Suppressor macrophage treated with lipopolysaccharide for 4 hours (primary cell): ENCODE results near the gene DHX30.
"Not testable (repeated sequence)": the region's sequence is repeated elsewhere in the genome, so short reads cannot be mapped to it uniquely, and the experiment has no call there.

ENCODE experiments used
- DNase-seq: peaks from one replicate; pipeline ENCODE4 v3.0.0-alpha.2; 2020

DHX30 gene

GRCh38 chr3:47804577-47804976 is 1.6 kb downstream of the DHX30 start:
- no peak for DNase-seq

GRCh38 chr3:47813551-47814177 is 10.7 kb downstream of the DHX30 start:
- no peak for DNase-seq

- no peak for DNase-seq
These were observed 14.7 kb downstream of the DHX30 start for GRCh38 chr3:47817609-47818008.

GRCh38 chr3:47824541-47825473 is 21.9 kb downstream of the DHX30 start:
- peak; percentile 92 for DNase-seq

GRCh38 chr3:47825590-47825989 is 22.7 kb downstream of the DHX30 start:
- DNase-seq = no peak

- DNase-seq = not testable (repeated sequence)
These were observed 26.5 kb downstream of the DHX30 start for GRCh38 chr3:47829482-47829881.

GRCh38 chr3:47836986-47837385 is 34.0 kb downstream of the DHX30 start:
- no peak for DNase-seq

- no peak for DNase-seq
These were observed 35.6 kb downstream of the DHX30 start for GRCh38 chr3:47838503-47838902.

GRCh38 chr3:47841786-47842349 is 38.9 kb downstream of the DHX30 start:
- DNase-seq = no peak

- DNase-seq = no peak
These were observed 43.4 kb downstream of the DHX30 start for GRCh38 chr3:47846186-47846879.

GRCh38 chr3:47846880-47847248 is 43.9 kb downstream of the DHX30 start:
- DNase-seq = no peak

- no peak for DNase-seq
These were observed 44.3 kb downstream of the DHX30 start for GRCh38 chr3:47847260-47847659.

- DNase-seq = no peak
These were observed 45.0 kb downstream of the DHX30 start for GRCh38 chr3:47847801-47848518.

- no peak for DNase-seq
These were observed 45.7 kb downstream of the DHX30 start for GRCh38 chr3:47848599-47849117.

GRCh38 chr3:47849186-47849698 is 46.3 kb downstream of the DHX30 start:
- DNase-seq = no peak

- DNase-seq = peak; percentile 16
These were observed 47.0 kb downstream of the DHX30 start for GRCh38 chr3:47849699-47850563.

GRCh38 chr3:47850564-47851410 is 47.8 kb downstream of the DHX30 start:
- DNase-seq = no peak

- no peak for DNase-seq
These were observed 49.1 kb downstream of the DHX30 start for GRCh38 chr3:47851888-47852603.
